Transverse colon (tissue), 3 donors: ENCODE data around the gene PTGIS.

Source experiments
- CTCF ChIP-seq, 5 experiments: fragments of 200-600 bp in 3 of 5; fragments of 450-650 bp in 2 of 5; sonication (generic) in 3 of 5; IDR thresholded peaks; 1 replicate in 2 of 5; 2 replicates in 3 of 5; pipeline ENCODE4 v1.5.1; 2016 to 2017; ENCODE audit warnings: antibody characterized with exemption in 5 of 5, inconsistent platforms in 3 of 5, mild to moderate bottlenecking in 2 of 5, moderate library complexity in 1 of 5
- POLR2A ChIP-seq: fragments of 450-650 bp; IDR thresholded peaks from one replicate; pipeline ENCODE4 v1.6.1; 2016; ENCODE audit warnings: antibody characterized with exemption, mild to moderate bottlenecking, moderate library complexity

- TF ChIP-seq CTCF (IDR thresholded peaks at IDR 0.05) (no peak), POLR2A (no peak)
Measured at GRCh38 chr20:49503176-49503575, 64.8 kb downstream of the PTGIS start.
